ENCODE results near the gene KCTD5. TPM values are rescaled to one million over a fixed set of nuclear protein-coding genes. Genes with fewer than 3 reads are reported as not detected.

KCTD5 gene
- total and polyA plus RNA-seq, 9 of the 15 experiments (the other 6 are each of a cell fraction or from before 2014, with no cell fraction given), result 0.73 to 58.3 (median 32.3) TPM

DNA sequence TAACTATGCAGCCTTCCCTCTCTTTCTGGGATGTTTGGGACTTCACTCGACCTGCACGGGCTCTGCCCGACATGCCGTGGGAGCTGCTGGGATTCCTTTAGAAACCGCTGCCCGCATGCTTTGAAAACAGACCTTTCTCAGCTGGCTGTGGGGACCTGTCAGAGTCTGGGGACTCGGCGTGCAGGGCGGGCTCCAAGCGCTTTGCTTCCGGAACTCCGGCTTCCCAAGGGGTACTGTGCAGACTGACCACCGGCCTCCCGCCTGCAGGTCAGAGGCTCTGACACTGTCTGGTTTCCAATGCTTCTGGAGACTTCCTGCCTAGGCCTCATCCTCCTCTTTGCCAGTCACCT is 25.9 kb downstream of the KCTD5 start:
- Histone ChIP-seq H3K9me3 (replicated peaks; ENCODE audit: control insufficient read depth, insufficient read depth, low read depth, low read length) (no peaks in the 10 kb centered on the region), H3K9ac (ENCODE audit: insufficient read depth in 1 of 2, low read depth in 2 of 2, low read length in 2 of 2) (no peak overlapping the region), H3K27me3 (ENCODE audit: control insufficient read depth in 2 of 2, insufficient read depth in 2 of 2, low read length in 2 of 2) (peaks cover 2 to 16% of the 10 kb centered on the region in 2 experiments; a peak in 3 of 5 replicates), H3K27ac (ENCODE audit: extremely low read depth, low read depth, low read length) (no peak overlapping the region), H3K79me2 (ENCODE audit: control insufficient read depth, insufficient read depth, low read length) (no peaks in the 10 kb centered on the region), H4K20me1 (replicated peaks; ENCODE audit: control insufficient read depth, insufficient read depth, low read length) (no peaks in the 10 kb centered on the region; the same call in 1 of the 2 replicates), H2AFZ (ENCODE audit: low read depth, low read length) (no peak overlapping the region), H3K36me3 (ENCODE audit: control insufficient read depth, insufficient read depth, low read length) (peaks cover 42% of the 10 kb centered on the region; the same call in 1 of the 3 replicates), H3K9me1 (ENCODE audit: control insufficient read depth, insufficient read depth, low read length) (peaks cover 2% of the 10 kb centered on the region), H3K4me2 (ENCODE audit: insufficient read depth, low read length) (no peak overlapping the region), H3K4me1 (replicated peaks in 1 of 2; ENCODE audit: control insufficient read depth in 2 of 2, insufficient read depth in 2 of 2, low read length in 2 of 2) (peaks cover 0 to 54% of the 10 kb centered on the region in 2 experiments; a peak in 2 of 5 replicates), H3K4me3 (no peak overlapping the region)
- ChIA-PET CTCF (ENCODE audit: low intra/inter-chr PET ratio) (no interaction called here), POLR2A (interaction anchor here (1.2 kb wide), 1 partner anchor 9 kb away, joined by 7 read pairs; no protein-coding TSS in a partner anchor)
- DNase-seq (ENCODE audit: extremely low read depth in 1 of 4, low spot score in 3 of 4) (no peak), ATAC-seq (no peak), FAIRE-seq (no peak)
- in situ Hi-C loops (cut with MboI), result no loop called here
- BruUV-seq (replicated peaks), result no TSS peak
- intact Hi-C loops (cut with micrococcal nuclease), result no loop called here
- TF ChIP-seq, protein P1, sequence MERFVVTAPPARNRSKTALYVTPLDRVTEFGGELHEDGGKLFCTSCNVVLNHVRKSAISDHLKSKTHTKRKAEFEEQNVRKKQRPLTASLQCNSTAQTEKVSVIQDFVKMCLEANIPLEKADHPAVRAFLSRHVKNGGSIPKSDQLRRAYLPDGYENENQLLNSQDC (CRISPR knock-in tag; IDR thresholded peaks at IDR 0.05), result no peak
- TF ChIP-seq, protein P2, sequence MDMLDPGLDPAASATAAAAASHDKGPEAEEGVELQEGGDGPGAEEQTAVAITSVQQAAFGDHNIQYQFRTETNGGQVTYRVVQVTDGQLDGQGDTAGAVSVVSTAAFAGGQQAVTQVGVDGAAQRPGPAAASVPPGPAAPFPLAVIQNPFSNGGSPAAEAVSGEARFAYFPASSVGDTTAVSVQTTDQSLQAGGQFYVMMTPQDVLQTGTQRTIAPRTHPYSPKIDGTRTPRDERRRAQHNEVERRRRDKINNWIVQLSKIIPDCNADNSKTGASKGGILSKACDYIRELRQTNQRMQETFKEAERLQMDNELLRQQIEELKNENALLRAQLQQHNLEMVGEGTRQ (CRISPR knock-in tag; IDR thresholded peaks at IDR 0.05), result no peak
- no peak for TF ChIP-seq MTA3 (IDR thresholded peaks at IDR 0.05; ENCODE audit: borderline replicate concordance)
- WGBS (ENCODE audit: insufficient coverage, low coverage, missing lambda C conversion rate), result 90% methylated on average over 14 of the region's 14 CpGs
